Activated T-cell treated with anti-CD3 and anti-CD28 coated beads, Interleukin-2, amount 50 U/mL, for 4 hours (primary cell): Measurements from ENCODE around the gene GNA12. TPM values are rescaled to one million over a fixed set of nuclear protein-coding genes. Genes with fewer than 3 reads are reported as not detected.

Experiments used
- ATAC-seq, 2 donors: fragments of 200-7000 bp; cut with Tn5 transposase; one replicate each; pipeline ENCODE4 v1.10.0; 2021
- DNase-seq: peaks from one replicate; pipeline ENCODE4 v3.0.0-alpha.2; 2020
- H3K27me3 Mint-ChIP-seq: one replicate; pipeline ENCODE4 v1.8.0; 2021; ENCODE audit warnings: low read depth, mixed read lengths
- H3K36me3 Mint-ChIP-seq: one replicate; pipeline ENCODE4 v1.8.0; 2022; ENCODE audit warnings: mixed read lengths; ENCODE audit not compliant: insufficient read depth
- H3K4me1 Mint-ChIP-seq: one replicate; pipeline ENCODE4 v1.8.0; 2021; ENCODE audit warnings: low read depth, mixed read lengths
- H3K4me3 Mint-ChIP-seq: one replicate; pipeline ENCODE4 v1.8.0; 2021; ENCODE audit warnings: mild to moderate bottlenecking, moderate library complexity, mixed read lengths
- H3K9me3 Mint-ChIP-seq: one replicate; pipeline ENCODE4 v1.8.0; 2021; ENCODE audit warnings: mixed read lengths
- total RNA-seq, 3 donors: library from RNA; stranded (reverse); gene quantifications; one replicate each; pipeline ENCODE4 v1.2.1, GENCODE V29; 2021

The GNA12 gene
- total RNA-seq, 3 donors from 2014 or later = 23.7 to 25.7 (median 25.0) TPM

- H3K36me3 Mint-ChIP-seq = no peaks in the 10 kb centered on the region
- H3K27me3 Mint-ChIP-seq = no peaks in the 10 kb centered on the region
- DNase-seq = no peak
- no peak overlapping the region for H3K4me3 Mint-ChIP-seq
- no peaks in the 10 kb centered on the region for H3K9me3 Mint-ChIP-seq
- H3K4me1 Mint-ChIP-seq = peaks cover 37% of the 10 kb centered on the region
- peak; percentile 17 to 25 for ATAC-seq
These were observed 29.8 kb upstream of the GNA12 start for GRCh38 chr7:2873686-2874551.

GRCh38 chr7:2873146-2873545 lies 29.0 kb upstream of the GNA12 start:
- ATAC-seq = no peak

GRCh38 chr7:2872296-2872874 lies 28.3 kb upstream of the GNA12 start:
- no peaks in the 10 kb centered on the region for H3K36me3 Mint-ChIP-seq
- no peak overlapping the region for H3K4me3 Mint-ChIP-seq
- H3K9me3 Mint-ChIP-seq = no peaks in the 10 kb centered on the region
- DNase-seq (no peak), ATAC-seq (no peak)
- no peaks in the 10 kb centered on the region for H3K27me3 Mint-ChIP-seq
- peaks cover 29% of the 10 kb centered on the region for H3K4me1 Mint-ChIP-seq

More at GRCh38 chr7:2873146-2873545, 29.0 kb upstream of the GNA12 start:
- no peaks in the 10 kb centered on the region for H3K27me3 Mint-ChIP-seq
- peaks cover 31% of the 10 kb centered on the region for H3K4me1 Mint-ChIP-seq
- H3K36me3 Mint-ChIP-seq = no peaks in the 10 kb centered on the region
- no peaks in the 10 kb centered on the region for H3K9me3 Mint-ChIP-seq
- no peak overlapping the region for H3K4me3 Mint-ChIP-seq
- DNase-seq = no peak

DNA sequence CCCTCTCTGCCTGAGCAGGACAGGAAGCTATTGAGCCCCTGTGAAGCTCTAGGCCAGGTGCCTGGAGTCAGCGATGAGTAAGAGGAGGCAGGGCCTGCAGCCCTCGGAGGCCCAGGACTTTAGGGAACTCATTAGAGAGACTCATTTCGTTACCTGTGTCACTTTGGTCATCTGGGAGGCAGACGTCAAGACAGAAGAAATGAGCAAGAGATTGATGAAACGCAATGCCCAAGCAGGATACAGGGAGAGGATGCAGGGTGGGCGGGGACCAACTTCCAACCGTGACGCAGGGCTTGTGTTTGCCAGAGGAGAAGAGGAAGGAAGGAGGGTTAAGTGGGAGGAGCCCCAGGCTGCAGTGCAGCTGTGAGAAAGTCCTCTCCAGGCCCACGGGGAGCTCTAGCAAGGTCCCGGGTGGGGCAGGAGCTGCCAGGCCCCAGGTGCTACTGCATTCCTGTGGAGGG lies 26.4 kb upstream of the GNA12 start:
- Mint-ChIP-seq H3K4me1 (peaks cover 29% of the 10 kb centered on the region), H3K9me3 (no peaks in the 10 kb centered on the region), H3K27me3 (no peaks in the 10 kb centered on the region), H3K36me3 (no peaks in the 10 kb centered on the region), H3K4me3 (peak overlapping the region; percentile 62)
- DNase-seq (no peak), ATAC-seq (peak; percentile 69 to 77)

DNA sequence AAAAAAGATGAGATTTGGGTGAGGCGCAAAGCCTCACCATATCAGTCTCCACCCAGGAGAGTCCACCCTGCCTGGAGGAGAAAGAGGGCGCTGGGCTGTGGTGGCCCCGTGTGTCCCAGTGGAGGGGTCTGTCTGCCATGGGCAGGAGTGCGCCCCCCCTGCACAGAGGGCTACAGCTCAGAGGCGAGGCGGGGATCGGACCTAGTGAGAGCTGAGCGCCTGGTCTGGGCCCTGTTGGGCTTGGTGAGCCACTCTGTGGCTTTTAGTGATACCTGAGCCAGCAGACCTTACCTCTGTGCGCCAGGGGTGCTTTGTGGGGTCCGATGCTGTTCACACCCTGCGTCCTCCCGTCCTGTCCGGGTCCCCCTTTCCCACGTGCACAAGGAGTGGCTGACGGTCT lies 25.9 kb upstream of the GNA12 start:
- ATAC-seq (no peak), DNase-seq (no peak)
- Mint-ChIP-seq H3K9me3 (no peaks in the 10 kb centered on the region), H3K4me3 (peak overlapping the region; percentile 62), H3K27me3 (no peaks in the 10 kb centered on the region), H3K36me3 (no peaks in the 10 kb centered on the region), H3K4me1 (peaks cover 29% of the 10 kb centered on the region)

- Mint-ChIP-seq H3K27me3 (no peaks in the 10 kb centered on the region), H3K4me1 (peaks cover 54% of the 10 kb centered on the region), H3K4me3 (no peak overlapping the region), H3K36me3 (no peaks in the 10 kb centered on the region), H3K9me3 (no peaks in the 10 kb centered on the region)
- ATAC-seq (no peak), DNase-seq (no peak)
These were observed 22.5 kb upstream of the GNA12 start for GRCh38 chr7:2866601-2867000.

DNA sequence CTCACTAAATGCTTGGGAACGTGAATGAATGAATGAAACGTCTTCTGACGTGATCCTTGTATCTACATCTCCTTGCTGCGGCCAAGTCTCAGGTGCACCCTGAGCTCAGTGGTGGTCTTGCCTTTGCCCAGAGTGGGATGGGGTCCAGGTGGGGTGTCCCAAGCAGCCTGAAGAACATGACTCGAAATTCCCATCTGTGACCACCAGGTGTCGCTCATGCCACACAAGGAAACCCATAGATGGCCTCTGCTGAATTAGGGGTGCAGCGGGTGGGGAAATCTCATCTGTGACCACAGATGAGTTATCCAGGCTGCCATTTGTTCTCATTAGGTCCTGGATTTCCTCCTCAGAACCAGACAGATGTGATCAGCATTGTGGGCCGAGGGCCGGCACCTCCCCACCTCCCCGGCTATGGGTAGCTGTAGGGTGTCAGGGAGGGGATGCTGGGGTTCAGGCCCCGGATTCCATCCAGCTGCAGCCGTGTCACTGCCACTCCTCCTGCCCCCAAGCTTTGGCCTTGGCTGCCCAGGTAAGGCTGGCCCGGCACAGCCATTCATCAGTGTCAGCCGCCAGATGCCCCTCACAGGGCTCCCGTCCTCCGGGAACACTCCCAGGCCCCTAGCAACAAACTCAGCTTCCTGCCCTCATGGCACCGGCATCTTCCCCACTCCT lies 21.0 kb upstream of the GNA12 start:
- H3K4me1 Mint-ChIP-seq = peaks cover 42% of the 10 kb centered on the region

GRCh38 chr7:2864204-2864985 lies 20.3 kb upstream of the GNA12 start:
- no peaks in the 10 kb centered on the region for H3K9me3 Mint-ChIP-seq
- peaks cover 35% of the 10 kb centered on the region for H3K4me1 Mint-ChIP-seq
- ATAC-seq = no peak
- DNase-seq = no peak
- peak overlapping the region; percentile 61 for H3K4me3 Mint-ChIP-seq
- H3K36me3 Mint-ChIP-seq = peaks cover 2% of the 10 kb centered on the region
- H3K27me3 Mint-ChIP-seq = no peaks in the 10 kb centered on the region

More for the DNA sequence above, 21.0 kb upstream of the GNA12 start:
- H3K36me3 Mint-ChIP-seq = peaks cover 2% of the 10 kb centered on the region
- DNase-seq = peak; percentile 72
- no peaks in the 10 kb centered on the region for H3K9me3 Mint-ChIP-seq
- peak; percentile 24 to 59 for ATAC-seq
- H3K4me3 Mint-ChIP-seq = peak overlapping the region; percentile 35
- no peaks in the 10 kb centered on the region for H3K27me3 Mint-ChIP-seq

GRCh38 chr7:2863461-2864066 lies 19.5 kb upstream of the GNA12 start:
- H3K4me3 Mint-ChIP-seq = peak overlapping the region; percentile 61
- ATAC-seq = peak; percentile 96 to 97
- H3K4me1 Mint-ChIP-seq = peaks cover 29% of the 10 kb centered on the region
- no peaks in the 10 kb centered on the region for H3K27me3 Mint-ChIP-seq
- no peaks in the 10 kb centered on the region for H3K9me3 Mint-ChIP-seq
- peaks cover 2% of the 10 kb centered on the region for H3K36me3 Mint-ChIP-seq
- DNase-seq = peak; percentile 54

GRCh38 chr7:2862831-2863361 lies 18.8 kb upstream of the GNA12 start:
- Mint-ChIP-seq H3K4me3 (peak overlapping the region; percentile 61), H3K4me1 (peaks cover 29% of the 10 kb centered on the region), H3K27me3 (no peaks in the 10 kb centered on the region), H3K9me3 (no peaks in the 10 kb centered on the region), H3K36me3 (peaks cover 2% of the 10 kb centered on the region)
- peak in 1 of 2 donors; percentile 16 for ATAC-seq
- no peak for DNase-seq

DNA sequence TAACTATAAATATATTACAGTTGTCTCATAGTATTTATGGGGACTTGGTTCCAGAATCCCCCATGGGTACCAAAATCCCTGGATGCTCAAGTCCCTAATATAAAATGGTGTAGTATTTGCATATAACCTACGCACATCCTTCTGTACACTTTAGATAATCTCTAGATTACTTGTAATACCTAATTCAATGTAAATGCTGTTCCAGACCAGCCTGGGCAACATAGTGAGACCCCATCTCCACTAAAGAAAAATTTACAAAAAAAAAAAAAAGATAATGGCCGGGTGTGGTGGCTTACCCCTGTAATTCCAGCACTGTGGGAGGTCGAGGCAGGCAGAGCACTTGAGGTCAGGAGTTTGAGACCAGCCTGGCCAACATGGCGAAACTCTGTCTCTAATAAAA lies 17.4 kb upstream of the GNA12 start:
- Mint-ChIP-seq H3K4me3 (no peak overlapping the region), H3K9me3 (no peaks in the 10 kb centered on the region), H3K27me3 (no peaks in the 10 kb centered on the region), H3K36me3 (peaks cover 2% of the 10 kb centered on the region), H3K4me1 (peaks cover 29% of the 10 kb centered on the region)
- no peak for DNase-seq
- ATAC-seq = no peak

GRCh38 chr7:2860627-2861133 lies 16.6 kb upstream of the GNA12 start:
- H3K27me3 Mint-ChIP-seq = no peaks in the 10 kb centered on the region
- DNase-seq = no peak
- H3K36me3 Mint-ChIP-seq = peaks cover 4% of the 10 kb centered on the region
- H3K4me3 Mint-ChIP-seq = no peak overlapping the region
- no peak for ATAC-seq
- peaks cover 29% of the 10 kb centered on the region for H3K4me1 Mint-ChIP-seq
- no peaks in the 10 kb centered on the region for H3K9me3 Mint-ChIP-seq

- DNase-seq (no peak), ATAC-seq (no peak)
- no peak overlapping the region for H3K4me3 Mint-ChIP-seq
- H3K9me3 Mint-ChIP-seq = no peaks in the 10 kb centered on the region
- peaks cover 27% of the 10 kb centered on the region for H3K4me1 Mint-ChIP-seq
- H3K36me3 Mint-ChIP-seq = peaks cover 4% of the 10 kb centered on the region
- no peaks in the 10 kb centered on the region for H3K27me3 Mint-ChIP-seq
These were observed 15.8 kb upstream of the GNA12 start for GRCh38 chr7:2859952-2860351.
